GM10266 (cell line): ENCODE measurements around the gene NCAPD2.
"Not testable (repeated sequence)": the region's sequence is repeated elsewhere in the genome, so short reads cannot be mapped to it uniquely, and the experiment has no call there.

Experiments used
- DNase-seq: peaks from one replicate; pipeline ENCODE4 v3.0.0; 2012; ENCODE audit errors: extremely low spot score
- CTCF ChIP-seq: IDR thresholded peaks from 2 replicates; pipeline ENCODE4 v1.5.1; 2012; ENCODE audit warnings: mild to moderate bottlenecking, low read depth; ENCODE audit not compliant: control insufficient read depth, insufficient read depth; ENCODE audit errors: missing control alignments

Gene NCAPD2

GRCh38 chr12:6471989-6472360 lies 21.9 kb upstream of the NCAPD2 start:
- DNase-seq = peak; percentile 47
- no peak for TF ChIP-seq CTCF

GRCh38 chr12:6472491-6472890 lies 21.4 kb upstream of the NCAPD2 start:
- DNase-seq = no peak
- TF ChIP-seq CTCF = no peak

- not testable (repeated sequence) for DNase-seq
These were observed 18.5 kb upstream of the NCAPD2 start for GRCh38 chr12:6475233-6475975.

DNA sequence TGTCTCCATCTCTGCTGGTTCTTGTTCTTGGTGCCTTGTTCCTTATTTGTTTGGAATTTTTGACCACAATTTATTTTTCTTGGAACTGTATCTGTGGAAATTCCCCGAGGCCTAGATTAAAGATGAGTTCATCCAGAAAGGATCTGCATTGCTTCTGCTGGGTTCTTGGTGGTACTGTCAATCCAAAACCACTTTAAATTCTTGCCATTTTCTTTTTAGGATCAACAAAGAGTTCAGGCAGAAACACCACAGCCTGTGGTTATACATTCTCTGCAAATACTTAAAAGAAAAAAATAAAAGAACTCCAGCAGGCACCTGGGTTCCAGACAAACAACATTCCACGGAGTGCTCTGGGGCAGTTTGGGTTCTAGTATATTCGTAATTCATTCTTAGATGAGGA lies 17.4 kb upstream of the NCAPD2 start:
- no peak for TF ChIP-seq CTCF
- DNase-seq = no peak

- not testable (repeated sequence) for DNase-seq
These were observed 16.1 kb upstream of the NCAPD2 start for GRCh38 chr12:6477601-6478377.

DNA sequence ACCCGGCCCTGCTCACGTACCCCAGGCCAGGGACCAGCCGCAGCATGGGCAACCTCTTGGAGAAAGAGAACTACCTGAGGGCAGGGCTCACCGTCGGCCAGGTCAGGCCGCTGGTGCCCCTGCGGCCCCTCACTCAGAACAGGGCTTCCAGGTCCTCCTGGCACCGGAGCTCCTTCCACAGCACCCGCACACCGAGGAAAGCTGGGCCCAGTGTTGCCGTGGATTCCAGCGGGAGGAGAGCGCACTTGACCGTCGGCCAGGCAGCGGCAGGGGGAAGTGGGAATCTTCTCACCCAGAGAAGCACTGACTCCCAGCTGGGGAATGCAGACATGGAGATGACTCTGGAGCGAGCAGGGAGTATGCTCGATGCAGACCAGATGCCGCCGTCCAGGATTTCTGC lies 15.5 kb upstream of the NCAPD2 start:
- no peak for TF ChIP-seq CTCF
- DNase-seq = no peak

DNA sequence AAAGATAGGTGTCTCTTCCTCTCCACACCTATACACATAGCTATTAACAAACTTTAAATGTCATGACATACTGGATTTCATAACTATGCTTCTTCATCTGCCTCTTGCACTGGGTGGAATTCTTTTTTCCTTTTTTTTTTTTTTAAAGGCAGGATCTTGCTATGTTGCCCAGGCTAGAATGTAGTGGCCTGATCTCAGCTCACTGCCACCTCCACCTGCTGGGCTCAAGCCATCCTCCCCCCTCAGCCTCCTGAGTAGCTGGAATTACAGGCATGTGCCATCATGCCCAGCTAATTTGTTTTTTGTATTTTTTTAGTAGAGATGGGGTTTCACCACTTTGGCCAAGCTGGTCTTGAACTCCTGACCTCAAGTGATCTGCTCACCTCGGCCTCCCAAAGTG lies 5.7 kb upstream of the NCAPD2 start:
- no peak for DNase-seq
- TF ChIP-seq CTCF = no peak

DNA sequence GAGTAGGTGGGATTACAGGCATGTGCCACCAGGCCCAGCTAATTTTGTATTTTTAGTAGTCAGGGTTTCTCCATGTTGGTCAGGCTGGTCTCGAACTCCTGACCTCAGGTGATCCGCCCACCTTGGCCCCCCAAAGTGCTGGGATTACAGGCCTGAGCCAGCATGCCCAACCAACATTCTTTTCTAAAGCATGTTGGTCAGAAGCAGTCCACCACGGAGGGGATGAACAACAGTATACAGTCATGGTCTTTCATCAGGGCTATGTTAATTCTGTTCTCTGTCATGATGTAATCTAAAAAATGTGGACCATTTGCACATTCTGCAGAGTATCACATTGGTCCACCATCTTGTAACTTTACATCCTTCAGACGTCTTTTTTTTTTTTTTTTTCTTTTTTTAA lies 4.5 kb upstream of the NCAPD2 start:
- DNase-seq = no peak
- no peak for TF ChIP-seq CTCF

DNA sequence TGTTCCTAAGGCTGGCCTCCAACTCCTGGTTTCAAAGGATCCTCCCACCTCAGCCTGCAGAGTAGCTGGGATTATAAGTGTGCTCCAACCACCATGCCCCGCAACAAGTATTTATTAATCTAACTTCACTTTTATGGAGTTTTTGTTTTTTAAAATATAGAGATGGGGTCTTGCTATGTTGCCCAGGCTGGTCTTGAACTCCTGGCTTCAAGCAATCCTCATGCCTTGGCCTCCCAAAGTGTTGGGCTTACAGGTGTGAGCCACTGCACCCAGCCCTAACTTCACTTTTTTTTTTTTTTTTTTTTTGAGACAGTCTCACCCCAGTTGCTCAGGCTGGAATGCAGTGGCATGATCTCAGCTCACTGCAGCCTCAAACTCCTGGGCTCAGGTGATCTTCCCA lies 3.2 kb upstream of the NCAPD2 start:
- not testable (repeated sequence) for DNase-seq
